ENCODE measurements around the gene GDNF.

The GDNF gene

DNA sequence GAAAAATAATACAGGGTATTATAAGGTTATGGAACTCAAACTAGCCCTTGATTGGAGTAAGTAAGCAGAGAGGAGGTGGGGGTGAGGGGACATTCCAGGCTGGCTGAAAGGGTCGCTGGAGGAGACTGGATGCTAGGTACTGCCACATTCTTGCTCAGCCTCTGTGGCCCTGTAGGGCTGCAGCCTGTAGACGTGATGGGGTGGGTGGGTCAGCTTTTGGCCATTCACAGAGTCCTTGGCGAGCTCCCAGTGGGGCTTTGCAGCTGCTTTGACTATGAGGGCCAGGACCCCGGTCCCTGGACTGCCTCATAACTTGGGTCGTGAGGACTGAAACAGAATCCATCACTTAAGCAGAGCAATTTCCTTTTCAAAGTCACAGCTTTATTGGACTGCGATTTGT is 4.2 kb upstream of the GDNF start:
- DNase-seq, result no peak

DNA sequence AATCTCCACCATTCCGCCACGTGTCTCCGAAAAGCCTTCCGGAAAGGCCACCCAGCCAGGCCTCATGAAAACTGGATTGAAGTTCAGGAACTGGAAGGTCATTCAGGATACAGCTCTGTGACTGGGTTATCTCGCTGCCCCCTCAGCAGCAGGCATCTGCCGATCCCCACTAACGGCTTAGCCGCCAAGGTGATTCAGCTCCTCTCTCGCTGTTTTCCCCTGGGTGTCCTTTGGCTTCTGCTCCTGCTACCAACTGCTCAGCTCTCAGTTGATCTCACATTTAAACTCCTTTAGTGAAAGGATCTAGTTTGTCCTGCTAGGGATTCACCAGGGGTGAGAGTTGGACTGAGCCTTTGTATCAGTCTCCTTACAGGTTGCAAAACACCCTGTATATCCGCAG is 2.2 kb upstream of the GDNF start:
- DNase-seq, result no peak

DNA sequence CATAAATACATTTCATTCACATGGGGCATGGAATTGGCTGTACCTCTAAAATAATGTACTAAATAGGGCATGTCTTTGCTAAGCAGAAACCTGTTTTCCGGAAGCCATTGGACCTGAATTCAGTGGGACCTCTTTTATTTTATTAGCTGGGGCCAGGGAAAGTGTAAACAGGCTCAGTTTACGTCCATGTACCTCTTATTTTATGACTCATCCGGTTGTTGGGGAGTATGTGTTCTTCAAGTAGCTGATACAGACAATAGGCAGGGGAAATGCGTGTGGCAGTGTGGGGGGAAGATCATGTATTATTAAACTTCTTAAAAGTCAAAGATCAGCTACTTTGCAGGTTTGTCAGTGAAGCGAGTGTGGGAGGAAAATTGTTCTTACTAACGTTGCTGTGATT is 1.4 kb upstream of the GDNF start:
- DNase-seq, result no peak

DNA sequence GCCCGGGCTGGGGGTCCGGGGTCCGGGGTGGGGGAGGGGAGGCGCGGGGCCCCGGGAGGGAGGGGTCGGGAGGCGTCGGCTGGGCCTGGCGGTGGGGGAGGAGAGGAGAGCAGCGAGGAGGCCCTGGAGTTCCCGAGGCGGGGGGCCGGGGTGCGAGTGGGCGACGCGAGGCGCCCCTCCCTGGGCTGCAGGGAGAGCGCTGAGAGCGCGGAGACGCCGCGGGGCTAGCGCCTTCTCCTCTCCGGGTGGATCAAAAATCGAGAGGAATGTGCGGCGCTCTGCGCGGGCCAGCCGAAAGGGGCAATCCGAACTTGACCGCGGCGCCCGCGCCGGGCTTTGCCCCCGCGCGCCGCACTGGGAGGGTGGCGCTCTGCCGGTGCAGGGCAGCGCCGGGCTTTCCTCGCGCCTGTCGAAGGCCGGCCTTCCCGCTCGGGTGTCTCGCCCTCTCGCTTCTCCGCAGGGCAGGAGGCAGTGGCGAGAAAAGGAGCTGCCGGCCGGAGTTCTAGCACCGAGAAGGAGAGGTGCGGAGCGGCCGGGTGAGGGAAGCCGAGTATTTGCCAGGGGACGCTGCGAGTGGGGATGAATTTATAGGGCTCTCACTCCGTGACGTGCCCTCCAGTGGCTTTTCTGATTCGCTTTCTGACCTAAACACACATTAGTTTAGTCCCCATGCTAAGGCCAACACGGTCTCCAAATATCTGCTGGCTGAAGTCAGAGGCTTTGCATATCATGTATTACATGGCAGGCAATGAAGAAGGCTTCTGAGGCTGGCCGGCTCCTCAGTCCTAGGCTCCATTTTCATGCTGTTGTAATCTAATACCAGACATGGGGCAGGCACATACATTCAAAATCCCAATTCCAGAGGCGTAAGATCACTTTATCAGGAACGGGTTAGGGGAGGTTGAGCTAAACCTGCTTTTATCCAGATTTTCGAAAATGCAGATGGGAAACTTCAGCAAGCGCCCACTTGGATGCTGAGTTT is 503 bp upstream of the GDNF start:
- DNase-seq, result no peak

DNA sequence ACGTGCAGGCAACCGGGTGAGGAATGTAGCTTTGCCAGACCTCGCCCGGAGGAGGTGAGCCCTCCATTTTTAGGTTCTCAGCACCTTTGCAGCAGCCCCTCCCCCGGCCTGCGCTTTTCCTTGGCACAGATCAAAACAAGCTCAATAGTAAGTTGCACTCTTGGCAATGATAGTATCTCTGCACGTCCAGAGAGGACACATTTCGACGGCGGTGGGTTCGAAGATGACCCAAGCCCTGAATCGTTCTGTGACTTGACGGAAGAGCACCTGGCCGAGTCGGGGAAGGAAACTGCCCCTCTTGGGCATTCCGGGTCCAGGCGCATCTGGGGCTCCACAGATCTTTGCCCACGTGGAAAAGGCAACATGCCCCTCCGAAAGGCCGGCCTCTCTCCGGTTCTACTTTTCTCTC is 904 bp downstream of the GDNF start:
- no peak for DNase-seq

DNA sequence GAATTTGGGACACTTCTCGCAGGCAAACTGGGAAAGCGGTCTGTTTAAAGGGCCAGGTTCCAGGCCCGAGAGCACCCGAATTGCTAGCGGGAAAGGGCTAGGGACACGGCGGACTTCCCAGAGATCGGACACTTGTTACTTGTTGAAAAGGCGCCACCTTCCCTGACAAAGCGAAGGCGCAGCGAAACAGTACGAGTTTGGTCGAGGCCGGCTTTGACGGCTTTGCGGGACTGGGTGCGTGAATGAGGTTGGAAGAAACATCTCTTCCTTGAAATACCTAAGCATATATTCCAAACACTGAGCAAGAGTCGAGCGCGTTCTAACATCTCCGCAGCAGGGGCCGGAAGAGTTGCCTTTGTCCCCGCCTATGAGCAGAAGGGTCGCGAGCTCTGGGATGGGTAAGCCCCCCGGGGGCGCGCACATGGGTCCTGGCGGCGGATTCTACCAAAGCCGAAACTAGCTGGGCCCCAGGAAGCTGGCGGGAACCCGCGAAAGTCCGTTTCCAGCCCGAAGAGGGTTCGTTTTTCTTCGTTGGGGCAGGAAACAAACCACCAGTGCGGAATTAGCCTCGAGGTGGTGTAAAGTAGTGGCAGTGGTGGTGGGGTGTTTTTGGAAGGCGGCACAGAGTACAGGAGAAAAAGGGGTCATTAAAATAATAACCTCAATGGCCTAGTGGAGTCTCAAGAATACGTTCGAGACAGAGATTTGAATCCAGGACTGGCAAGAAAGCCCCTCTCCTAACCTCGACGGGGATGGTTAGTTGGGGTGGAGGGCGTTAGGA is 1.5 kb downstream of the GDNF start:
- no peak for DNase-seq

DNA sequence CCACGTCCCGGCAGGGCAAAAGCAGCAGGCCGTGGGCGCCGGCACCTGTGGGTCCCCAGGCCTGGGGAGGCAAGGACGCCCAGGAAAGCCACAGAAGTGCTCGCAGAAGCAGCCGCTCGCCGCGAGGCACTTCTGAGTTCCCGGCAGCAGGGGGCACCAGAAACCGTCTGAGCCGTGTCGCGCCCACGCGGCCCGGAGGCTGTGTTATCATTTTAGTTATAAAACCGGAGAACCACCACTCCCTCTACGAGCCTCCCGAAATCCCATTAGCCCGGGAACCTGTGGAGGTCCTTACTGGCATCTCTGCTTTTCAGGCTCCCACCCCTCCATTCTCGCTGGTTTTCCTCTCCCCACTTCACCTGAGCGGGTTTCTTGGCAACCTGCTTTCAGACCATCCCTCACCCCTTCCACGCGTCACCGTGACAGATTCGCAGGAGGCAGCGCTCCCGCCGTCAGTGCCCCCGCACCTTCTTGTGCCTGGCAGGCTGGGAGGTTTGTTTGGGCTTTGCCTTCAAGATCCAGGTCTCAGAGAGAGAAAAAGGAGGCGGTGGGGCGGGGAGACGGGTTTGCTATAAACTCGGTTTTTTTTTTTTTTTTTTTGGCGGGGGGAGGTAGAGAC is 2.3 kb downstream of the GDNF start:
- no peak for DNase-seq

DNA sequence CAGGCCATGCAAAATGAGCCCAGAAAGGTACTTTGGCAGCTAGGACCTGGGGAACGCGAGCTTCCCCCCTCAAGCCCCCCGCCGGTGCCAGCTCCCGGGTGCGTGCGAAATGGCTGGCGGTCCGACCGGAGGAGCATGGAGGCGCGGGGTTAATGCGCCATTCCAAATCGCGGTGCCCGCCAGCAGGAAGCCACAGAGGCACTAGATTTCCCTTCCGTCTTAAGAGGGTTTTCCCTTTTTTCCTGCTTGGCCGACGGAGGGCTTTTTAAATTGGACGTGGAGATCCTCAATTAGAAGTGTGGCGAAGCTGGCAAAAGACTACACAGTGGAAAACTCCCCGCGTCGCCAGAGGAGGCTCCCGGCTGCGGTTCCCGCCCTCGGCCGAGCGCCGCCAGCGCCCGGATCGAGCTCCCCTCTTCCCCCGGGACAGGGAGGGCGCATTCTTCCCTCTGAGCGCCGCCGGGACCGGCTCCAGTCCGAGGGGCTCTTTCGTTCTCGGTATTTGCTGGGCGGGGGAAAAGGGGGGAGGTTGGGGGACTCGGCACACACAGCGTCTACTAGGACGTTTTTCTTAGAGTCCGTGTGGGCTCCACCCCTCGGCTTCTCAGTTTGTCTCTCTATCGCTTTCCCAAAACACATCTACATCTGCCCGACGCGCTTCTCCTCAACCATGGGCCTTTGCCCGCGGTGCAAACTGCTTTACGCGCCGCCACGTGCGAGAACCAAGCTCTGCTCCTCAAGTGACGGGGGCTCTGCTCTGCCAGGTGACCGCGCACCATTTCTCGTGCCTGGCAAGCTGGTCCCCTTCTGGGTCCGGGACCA is 3.0 kb downstream of the GDNF start:
- DNase-seq, result no peak

DNA sequence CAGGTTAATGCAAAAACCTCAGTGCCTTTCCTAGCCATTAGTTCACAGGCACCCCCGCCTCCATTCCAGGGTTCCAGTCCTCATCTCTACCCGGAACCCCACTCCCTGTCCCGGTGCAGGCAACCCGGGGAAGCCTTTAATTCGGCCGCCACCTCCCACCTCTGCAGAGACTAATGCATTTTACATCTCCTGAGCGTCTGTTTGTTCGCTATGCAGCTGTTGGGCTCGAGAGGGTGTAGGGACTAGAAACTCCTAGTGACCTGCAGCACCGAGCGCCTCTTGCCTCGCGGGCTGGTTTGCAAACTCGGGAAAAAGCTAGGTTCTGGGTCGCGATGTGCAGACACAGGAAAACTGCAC is 3.6 kb downstream of the GDNF start:
- no peak for DNase-seq

DNA sequence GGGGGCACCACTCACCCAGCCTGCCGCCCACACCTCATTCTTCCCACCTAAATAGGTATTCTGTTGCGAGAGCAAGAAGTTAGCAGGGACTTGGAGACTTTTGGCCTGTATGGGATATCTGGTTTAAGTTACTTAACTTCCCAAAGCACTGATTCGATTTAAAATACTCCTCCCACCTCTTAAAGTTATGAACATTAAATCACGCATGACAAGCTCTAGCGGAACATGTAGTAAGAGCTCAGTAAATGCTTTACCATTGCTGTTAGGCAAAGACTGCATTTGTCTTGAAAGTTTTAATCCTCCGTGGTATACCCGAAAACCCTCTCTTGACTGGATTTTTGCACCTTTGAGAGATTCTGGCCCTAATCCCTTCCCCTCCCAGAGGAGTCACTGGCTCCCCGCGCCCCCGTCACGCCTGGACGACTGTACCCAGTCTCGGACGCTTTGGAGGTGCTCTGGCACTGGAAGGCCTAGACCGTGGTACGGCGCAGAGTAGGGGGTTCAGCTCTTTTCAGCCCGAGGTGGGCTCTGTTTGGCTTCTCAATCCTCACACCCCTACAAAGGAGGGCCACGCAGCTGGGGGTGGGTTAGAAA is 4.4 kb downstream of the GDNF start:
- DNase-seq, result no peak

DNA sequence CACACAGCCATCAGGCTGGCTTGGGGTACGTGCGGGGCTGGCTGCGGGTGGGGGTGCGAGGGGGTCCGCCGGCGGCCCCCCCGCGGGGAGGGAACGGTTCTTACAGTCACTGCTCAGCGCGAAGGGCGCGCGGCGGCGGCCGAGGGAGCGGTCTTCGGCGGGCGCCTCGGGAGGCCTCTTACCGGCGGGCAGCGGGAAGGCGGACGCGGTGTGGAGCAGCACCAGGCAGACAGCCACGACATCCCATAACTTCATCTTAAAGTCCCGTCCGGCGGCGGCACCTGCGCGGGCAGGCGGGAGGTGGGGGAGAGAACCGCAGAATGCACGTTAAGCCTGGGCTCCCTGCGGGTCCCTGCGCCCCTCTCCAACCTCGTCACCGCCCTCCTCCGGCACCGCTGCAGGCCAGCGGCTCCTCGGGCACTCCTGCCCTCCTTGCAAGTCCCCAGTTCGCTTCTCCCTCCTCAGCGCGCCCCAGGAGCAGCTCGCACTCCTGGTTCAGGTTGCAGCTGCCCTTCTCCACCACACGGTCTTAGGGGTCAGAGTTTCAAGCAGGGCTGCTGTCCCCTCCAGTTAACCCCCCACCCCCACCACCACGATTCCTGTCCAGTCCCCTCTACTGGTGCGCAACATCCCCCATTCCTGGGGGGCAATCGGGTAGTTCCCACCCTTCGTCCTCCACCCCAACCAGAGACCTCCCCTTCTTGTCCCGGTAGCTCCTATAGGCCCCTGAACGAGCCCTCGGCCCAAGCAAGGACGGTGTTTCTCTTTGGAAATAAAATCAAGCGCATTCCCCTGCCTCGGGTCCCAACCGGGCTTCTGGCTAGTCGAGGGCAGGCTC is 5.1 kb downstream of the GDNF start:
- DNase-seq, result no peak

DNA sequence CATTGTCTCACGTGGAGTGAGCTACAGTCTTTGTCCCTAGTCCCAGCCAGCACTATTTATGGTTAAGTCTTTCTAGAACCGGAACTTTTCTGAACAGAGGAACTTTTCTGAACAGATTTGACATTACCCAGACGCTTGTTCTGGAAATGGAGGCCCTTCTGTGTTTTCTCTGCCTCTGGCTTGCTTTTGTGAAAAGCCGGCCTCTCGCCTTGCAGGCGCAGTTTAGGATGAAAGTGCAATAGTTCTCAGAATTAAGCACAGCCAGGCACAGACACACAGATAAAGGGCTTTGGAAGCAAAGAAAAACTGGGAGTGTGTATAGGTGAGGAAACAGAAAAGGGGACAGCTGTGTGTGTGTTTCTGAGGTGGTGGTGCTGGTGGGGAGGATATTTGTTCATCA is 5.9 kb downstream of the GDNF start:
- no peak for DNase-seq

DNA sequence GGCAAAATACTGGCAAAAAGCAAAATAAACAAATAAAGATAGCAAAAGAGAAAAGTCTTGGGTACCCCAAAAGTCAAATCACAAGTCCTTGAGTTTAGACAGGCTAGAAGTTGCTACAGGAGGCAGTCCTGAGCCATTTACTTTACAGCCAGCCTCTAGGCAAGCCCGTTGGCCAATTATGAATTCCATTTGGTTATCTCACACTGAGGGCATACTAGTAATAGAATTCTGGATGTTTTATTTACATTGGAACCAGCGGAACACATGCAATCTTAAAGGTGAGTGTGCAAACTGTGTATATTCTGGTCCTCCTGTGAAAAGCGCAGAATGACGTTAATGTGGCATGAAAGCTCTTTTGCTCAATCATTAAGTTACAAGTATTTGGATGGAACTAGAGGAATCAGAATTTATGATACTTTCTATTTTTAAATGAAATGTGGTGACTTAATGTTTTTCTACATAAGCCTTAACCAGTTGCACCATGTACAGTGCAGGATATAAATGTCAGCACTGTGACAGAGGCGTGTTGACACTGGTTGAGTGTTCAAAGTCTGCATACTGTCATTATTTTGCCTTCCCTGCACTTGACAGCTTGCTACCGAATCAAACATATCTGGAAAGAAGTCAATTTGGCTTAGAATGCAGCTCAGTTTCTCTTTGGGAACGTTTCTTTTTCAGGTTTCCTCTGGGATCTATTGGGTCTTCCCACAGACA is 7.9 kb downstream of the GDNF start:
- no peak for DNase-seq

DNA sequence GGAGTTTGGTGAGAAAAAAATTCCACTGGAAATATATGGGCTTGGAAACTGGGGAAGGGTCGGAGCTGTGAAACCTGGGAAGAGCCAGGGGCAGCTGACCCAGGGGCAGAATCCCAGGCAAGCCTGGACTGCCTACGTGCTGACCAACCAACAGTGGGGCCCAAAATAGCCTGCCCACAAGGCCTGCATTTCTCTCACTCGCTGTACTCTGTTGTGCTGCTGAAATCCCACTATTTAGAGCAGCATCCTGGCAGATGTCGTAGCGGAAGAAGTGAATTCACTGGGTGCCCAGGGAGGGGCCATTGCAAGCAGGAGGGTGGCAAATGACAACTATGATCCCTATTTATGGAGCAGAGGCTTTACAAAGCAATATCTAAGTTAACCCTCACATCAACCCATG is 9.5 kb downstream of the GDNF start:
- DNase-seq, result no peak

DNA sequence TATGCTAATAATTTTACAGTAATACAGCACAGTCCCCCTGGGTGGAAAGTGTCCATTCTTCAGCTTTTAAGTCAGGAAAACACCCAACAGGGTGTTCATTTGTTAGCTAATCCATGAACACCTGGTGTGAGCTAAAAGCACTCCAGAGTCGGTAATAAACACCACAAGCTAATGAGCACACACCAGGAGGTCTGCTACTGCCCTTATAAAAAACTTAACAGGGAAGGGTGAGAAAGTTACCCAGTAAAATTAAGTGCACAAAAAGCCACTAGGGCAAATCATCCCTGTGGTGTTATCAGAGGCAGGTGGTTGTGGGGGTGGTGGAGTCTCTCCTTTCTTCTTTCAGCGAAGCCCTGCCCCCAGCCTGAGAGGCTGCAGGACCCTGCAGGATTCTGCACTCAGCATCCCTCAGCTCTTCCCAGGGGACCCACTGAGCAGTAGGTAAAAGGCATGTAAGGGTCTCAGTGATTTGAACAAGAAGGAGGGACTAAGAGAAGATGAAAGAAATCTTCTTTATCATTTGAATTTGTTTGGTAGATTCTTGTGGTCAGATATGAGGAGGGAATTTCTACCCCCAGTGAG is 14.4 kb downstream of the GDNF start:
- no peak for DNase-seq

DNA sequence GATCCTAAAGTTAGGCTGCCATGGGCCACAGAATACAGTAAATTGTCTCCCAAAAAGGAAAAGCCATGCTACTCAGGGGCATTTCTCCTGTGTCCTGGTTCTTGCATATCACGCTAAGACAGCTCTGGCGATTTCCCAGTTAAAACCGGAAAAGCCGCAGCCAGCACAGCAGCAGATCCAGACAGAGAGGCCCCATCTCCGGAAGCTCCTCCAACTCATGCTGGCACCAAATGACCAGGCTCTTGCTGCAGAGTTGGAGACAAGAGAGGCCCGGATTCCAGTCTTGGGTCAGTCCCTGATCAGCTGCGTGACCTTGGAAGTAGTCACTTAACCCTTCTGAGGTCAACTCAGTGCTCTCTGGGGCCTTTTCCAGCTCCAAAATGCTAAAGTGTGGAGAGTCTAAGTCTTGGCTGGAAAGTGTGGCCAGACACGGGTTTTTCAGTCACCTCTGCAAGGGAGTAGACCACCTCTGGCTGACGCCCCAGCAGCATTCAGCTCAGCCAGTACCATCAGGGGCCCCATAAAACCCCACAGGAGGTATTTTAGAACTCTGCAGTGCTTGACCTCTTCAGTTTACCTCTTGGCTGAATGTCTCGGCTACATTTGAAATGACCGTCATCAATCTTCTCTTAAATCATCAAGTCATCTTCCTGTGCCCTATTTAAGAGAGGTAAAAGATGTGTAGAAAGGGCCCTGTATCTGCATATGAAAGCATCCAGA is 16.2 kb downstream of the GDNF start:
- no peak for DNase-seq

DNA sequence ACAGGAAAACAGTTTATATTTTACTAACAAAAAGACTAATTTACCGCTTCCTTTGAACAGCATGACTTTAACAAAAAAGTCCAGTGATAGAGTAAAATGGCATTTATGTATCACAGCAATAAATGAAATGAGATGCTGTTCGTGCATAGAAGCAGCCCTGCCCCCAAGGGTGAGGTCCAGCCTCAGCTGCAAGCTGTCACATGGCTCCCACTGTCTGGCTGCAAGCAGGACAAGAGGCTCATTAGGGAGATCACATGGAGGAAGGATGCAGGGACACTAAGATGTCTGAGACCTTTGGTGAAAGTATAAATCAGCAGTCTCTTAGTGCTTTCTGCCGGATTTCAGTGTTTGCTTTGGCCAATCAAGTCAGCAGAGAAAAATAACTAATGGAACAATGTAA is 23.0 kb downstream of the GDNF start:
- DNase-seq, result no peak

DNA sequence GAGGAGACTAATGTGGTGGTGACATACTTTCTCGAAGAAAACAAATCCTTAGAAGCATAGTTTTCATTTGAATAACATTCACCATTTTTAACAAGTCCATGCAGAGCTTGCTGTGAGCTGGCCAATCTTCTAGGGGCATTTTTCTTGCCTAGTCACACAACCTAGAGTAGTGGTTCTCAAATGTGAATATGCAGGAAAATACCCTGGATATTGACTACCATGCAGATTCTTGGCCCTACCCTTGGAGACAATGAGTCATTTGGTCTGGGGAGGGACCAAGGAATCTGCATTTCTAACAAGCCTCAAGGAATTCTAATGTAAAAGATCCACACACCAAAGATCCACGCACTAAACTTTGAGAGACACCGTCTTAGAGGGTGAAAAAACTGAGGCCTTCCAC is 23.5 kb downstream of the GDNF start:
- DNase-seq, result no peak

DNA sequence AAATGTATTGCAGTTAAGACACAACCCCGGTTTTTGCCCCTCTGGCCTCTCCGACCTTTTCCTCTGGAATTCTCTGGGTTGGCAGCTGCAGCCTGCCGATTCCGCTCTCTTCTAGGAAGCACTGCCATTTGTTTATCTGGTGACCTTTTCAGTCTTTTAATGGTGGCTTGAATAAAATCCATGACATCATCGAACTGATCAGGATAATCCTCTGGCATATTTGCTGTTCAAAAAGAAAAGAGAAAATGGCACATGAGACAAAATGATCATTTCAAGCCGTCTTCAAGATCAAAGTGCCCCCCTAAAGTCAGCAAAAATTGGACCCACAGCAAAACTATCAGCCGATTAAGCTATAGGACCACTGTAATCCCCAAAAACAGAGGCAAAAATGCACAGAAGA is 23.9 kb downstream of the GDNF start:
- DNase-seq, result no peak

DNA sequence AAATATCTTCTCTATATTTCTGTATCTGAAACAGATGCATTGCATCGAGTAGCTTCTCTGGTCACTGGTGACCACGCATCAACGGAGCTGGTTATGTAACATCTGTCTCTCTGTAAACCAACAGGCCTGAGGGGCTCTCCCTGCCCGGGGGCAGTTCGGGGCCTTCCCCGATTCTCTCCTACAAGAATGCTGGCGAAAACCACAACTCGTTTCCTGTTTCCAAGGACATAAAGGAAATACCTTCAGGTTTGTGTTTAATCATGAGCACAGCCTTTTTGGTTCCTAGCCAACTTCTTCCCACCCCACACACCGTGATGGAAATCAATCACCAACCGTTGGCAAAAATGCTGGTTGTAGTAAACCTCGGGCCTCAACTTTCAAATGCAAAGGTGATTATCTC is 25.1 kb downstream of the GDNF start:
- no peak for DNase-seq

Measured in bone marrow (tissue), 2 donors.